ENCODE measurements around the gene TBC1D9B. TPM values are rescaled to one million over a fixed set of nuclear protein-coding genes. Genes with fewer than 3 reads are reported as not detected.
"Not testable (repeated sequence)": the region's sequence is repeated elsewhere in the genome, so short reads cannot be mapped to it uniquely, and the experiment has no call there.

Gene TBC1D9B
- total RNA-seq, 6 experiments from 2014 or later, result 64.6 to 90.7 (median 73.4) TPM

- no peak overlapping the region for H3K27ac Mint-ChIP-seq
- H3K4me1 Mint-ChIP-seq (ENCODE audit: low read depth), result no peaks in the 10 kb centered on the region
- peaks cover 10% of the 10 kb centered on the region for H3K36me3 Mint-ChIP-seq (ENCODE audit: low read depth)
These were observed 35.5 kb downstream of the TBC1D9B start for GRCh38 chr5:179872055-179872827.

DNA sequence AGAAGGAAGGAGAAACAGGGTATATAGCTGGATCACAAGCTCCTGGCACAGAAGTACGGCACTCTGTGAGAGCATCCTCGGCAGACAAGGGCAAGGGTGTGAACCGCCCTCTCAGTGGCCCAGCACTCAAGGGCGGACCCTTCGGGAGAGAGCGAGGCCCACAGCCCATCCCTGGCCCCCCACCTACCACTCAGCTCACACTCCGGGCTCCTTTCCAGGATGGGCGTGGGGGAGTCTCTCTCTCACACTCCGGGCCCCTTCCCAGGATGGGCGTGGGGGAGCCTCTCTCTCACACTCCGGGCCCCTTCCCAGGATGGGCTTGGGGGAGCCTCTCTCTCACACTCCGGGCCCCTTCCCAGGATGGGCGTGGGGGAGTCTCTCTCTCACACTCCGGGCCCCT is 36.2 kb downstream of the TBC1D9B start:
- H3K27ac Mint-ChIP-seq; DNase-seq; H3K4me1 Mint-ChIP-seq (ENCODE audit: low read depth); H3K27me3 Mint-ChIP-seq (ENCODE audit: insufficient read depth); H3K4me3 Mint-ChIP-seq; H3K9me3 Mint-ChIP-seq: not testable (repeated sequence)
- peaks cover 17% of the 10 kb centered on the region for H3K36me3 Mint-ChIP-seq (ENCODE audit: low read depth)

More at GRCh38 chr5:179872055-179872827, 35.5 kb downstream of the TBC1D9B start:
- Mint-ChIP-seq H3K27me3 (ENCODE audit: insufficient read depth) (no peaks in the 10 kb centered on the region; the same call in 1 of the 2 replicates), H3K9me3 (no peaks in the 10 kb centered on the region), H3K4me3 (no peak overlapping the region)
- no peak for DNase-seq
- TF ChIP-seq, protein P1, sequence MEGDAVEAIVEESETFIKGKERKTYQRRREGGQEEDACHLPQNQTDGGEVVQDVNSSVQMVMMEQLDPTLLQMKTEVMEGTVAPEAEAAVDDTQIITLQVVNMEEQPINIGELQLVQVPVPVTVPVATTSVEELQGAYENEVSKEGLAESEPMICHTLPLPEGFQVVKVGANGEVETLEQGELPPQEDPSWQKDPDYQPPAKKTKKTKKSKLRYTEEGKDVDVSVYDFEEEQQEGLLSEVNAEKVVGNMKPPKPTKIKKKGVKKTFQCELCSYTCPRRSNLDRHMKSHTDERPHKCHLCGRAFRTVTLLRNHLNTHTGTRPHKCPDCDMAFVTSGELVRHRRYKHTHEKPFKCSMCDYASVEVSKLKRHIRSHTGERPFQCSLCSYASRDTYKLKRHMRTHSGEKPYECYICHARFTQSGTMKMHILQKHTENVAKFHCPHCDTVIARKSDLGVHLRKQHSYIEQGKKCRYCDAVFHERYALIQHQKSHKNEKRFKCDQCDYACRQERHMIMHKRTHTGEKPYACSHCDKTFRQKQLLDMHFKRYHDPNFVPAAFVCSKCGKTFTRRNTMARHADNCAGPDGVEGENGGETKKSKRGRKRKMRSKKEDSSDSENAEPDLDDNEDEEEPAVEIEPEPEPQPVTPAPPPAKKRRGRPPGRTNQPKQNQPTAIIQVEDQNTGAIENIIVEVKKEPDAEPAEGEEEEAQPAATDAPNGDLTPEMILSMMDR (IDR thresholded peaks at IDR 0.05), result no peak

DNA sequence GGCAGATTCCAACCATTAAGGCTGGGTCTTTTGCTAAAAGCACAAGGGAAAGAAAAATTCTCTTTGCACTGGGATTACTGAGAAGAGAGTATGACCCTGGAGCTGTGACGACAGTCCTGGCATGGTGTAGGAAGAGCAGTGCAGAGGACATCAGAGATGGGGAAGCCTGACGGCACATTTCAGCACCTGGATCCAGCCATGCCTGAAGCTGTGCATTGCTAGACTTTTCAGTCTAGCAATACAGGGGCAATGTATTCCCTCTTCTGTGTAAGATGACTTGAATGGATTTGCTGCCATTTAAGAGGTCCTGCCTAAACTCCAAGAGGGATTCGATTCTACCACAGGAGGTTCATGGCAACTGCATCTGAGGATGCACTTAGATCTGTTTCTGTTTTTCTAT is 36.7 kb downstream of the TBC1D9B start:
- Mint-ChIP-seq H3K4me3 (no peak overlapping the region), H3K27me3 (ENCODE audit: insufficient read depth) (no peaks in the 10 kb centered on the region; the same call in 1 of the 2 replicates), H3K4me1 (ENCODE audit: low read depth) (no peaks in the 10 kb centered on the region), H3K27ac (no peak overlapping the region), H3K36me3 (ENCODE audit: low read depth) (peaks cover 17% of the 10 kb centered on the region), H3K9me3 (no peaks in the 10 kb centered on the region)
- DNase-seq, result no peak
- TF ChIP-seq, protein P1 (IDR thresholded peaks at IDR 0.05), result no peak

DNA sequence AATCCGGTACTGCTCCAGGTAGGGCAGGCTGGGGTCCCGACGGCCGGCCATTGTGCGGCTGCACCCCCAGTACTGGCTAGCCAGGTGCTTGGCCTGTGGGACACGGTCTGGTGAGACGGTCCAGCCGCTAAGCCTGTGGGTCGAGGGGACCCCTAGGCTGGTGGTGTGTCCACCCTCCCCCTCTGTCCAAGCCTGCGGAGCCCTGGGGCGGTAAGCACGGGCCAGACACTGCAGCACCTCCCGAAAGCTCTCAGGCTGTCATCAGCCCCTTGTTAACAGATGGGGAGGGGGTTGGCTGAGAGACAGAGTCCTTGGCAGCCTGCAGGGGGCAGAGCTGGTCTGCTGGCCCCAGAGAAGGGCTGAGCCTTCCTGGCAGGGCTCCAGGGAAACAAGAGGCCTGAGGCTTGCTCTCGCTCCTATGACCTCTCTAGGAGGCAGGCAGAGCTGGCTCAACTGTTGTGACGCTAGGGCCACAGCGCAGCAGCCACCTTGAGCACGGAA is 37.2 kb downstream of the TBC1D9B start:
- no peak overlapping the region for H3K4me3 Mint-ChIP-seq
- H3K27me3 Mint-ChIP-seq (ENCODE audit: insufficient read depth), result no peaks in the 10 kb centered on the region; the same call in 1 of the 2 replicates
- peak; percentile 23 for DNase-seq
- H3K9me3 Mint-ChIP-seq, result no peaks in the 10 kb centered on the region
- TF ChIP-seq, protein P1 (IDR thresholded peaks at IDR 0.05), result peak; percentile 65
- no peaks in the 10 kb centered on the region for H3K4me1 Mint-ChIP-seq (ENCODE audit: low read depth)
- no peak overlapping the region for H3K27ac Mint-ChIP-seq
- H3K36me3 Mint-ChIP-seq (ENCODE audit: low read depth), result peaks cover 17% of the 10 kb centered on the region

GRCh38 chr5:179869641-179870402 is 37.9 kb downstream of the TBC1D9B start:
- Mint-ChIP-seq H3K36me3 (ENCODE audit: low read depth) (peaks cover 23% of the 10 kb centered on the region), H3K27me3 (ENCODE audit: insufficient read depth) (no peaks in the 10 kb centered on the region; the same call in 1 of the 2 replicates), H3K4me1 (ENCODE audit: low read depth) (no peaks in the 10 kb centered on the region), H3K27ac (no peak overlapping the region), H3K4me3 (no peak overlapping the region), H3K9me3 (no peaks in the 10 kb centered on the region)
- TF ChIP-seq, protein P1 (IDR thresholded peaks at IDR 0.05), result no peak
- DNase-seq, result no peak

All from HFFc6 (cell line).